Parathyroid adenoma (tissue), 2 donors: ENCODE results near the gene MYPOP.
A peak's percentile ranks its signal among the peaks of the same experiment; 100 is the strongest.

ENCODE experiments used
- H2AFZ ChIP-seq: fragments of 300-600 bp; sonication (generic); one replicate; pipeline ENCODE4 v1.7.0; 2017; ENCODE audit warnings: antibody characterized with exemption, mild to moderate bottlenecking
- H3K27ac ChIP-seq: fragments of 300-600 bp; sonication (generic); one replicate; pipeline ENCODE4 v1.7.0; 2017
- H3K27me3 ChIP-seq: fragments of 300-600 bp; sonication (generic); one replicate; pipeline ENCODE4 v1.7.0; 2017; ENCODE audit warnings: low read length; ENCODE audit not compliant: control insufficient read depth, insufficient read depth
- H3K36me3 ChIP-seq: fragments of 300-600 bp; sonication (generic); one replicate; pipeline ENCODE4 v1.7.0; 2017; ENCODE audit warnings: low read length; ENCODE audit not compliant: control insufficient read depth, insufficient read depth
- H3K4me1 ChIP-seq: fragments of 300-600 bp; sonication (generic); one replicate; pipeline ENCODE4 v1.7.0; 2017; ENCODE audit warnings: control low read depth
- H3K4me2 ChIP-seq: fragments of 300-600 bp; sonication (generic); one replicate; pipeline ENCODE4 v1.7.0; 2017; ENCODE audit warnings: low read length
- H3K4me3 ChIP-seq: fragments of 300-600 bp; sonication (generic); one replicate; pipeline ENCODE4 v1.7.0; 2017; ENCODE audit warnings: low read depth, low read length
- H3K79me2 ChIP-seq: fragments of 300-600 bp; sonication (generic); one replicate; pipeline ENCODE4 v1.7.0; 2017; ENCODE audit warnings: control low read depth
- H3K9ac ChIP-seq: fragments of 300-600 bp; sonication (generic); one replicate; pipeline ENCODE4 v1.7.0; 2017; ENCODE audit warnings: mild to moderate bottlenecking
- H3K9me3 ChIP-seq: fragments of 300-600 bp; sonication (generic); one replicate; pipeline ENCODE4 v1.7.0; 2017; ENCODE audit warnings: low read length; ENCODE audit not compliant: control insufficient read depth
- CTCF ChIP-seq: fragments of 300-600 bp; sonication (generic); IDR thresholded peaks from one replicate; pipeline ENCODE4 v1.7.0; 2017; ENCODE audit warnings: antibody characterized with exemption, mild to moderate bottlenecking
- donor health status: primary hyperparathyroidism.

The MYPOP gene

GRCh38 chr19:45911291-45911690 lies 8.9 kb upstream of the MYPOP start:
- Histone ChIP-seq H3K27ac (no peak overlapping the region), H3K27me3 (no peaks in the 10 kb centered on the region), H3K36me3 (no peaks in the 10 kb centered on the region), H3K79me2 (no peaks in the 10 kb centered on the region), H3K9ac (no peak overlapping the region), H3K9me3 (no peaks in the 10 kb centered on the region), H3K4me3 (no peak overlapping the region), H3K4me1 (no peaks in the 10 kb centered on the region), H3K4me2 (no peak overlapping the region), H2AFZ (no peak overlapping the region)
- TF ChIP-seq CTCF = no peak

GRCh38 chr19:45908956-45909355 lies 6.5 kb upstream of the MYPOP start:
- Histone ChIP-seq H3K27me3 (no peaks in the 10 kb centered on the region), H3K9ac (no peak overlapping the region), H3K9me3 (no peaks in the 10 kb centered on the region), H3K4me2 (no peak overlapping the region), H3K27ac (no peak overlapping the region), H3K4me1 (no peaks in the 10 kb centered on the region), H3K79me2 (no peaks in the 10 kb centered on the region), H2AFZ (no peak overlapping the region), H3K36me3 (no peaks in the 10 kb centered on the region), H3K4me3 (no peak overlapping the region)
- TF ChIP-seq CTCF = no peak

GRCh38 chr19:45906221-45906620 lies 3.8 kb upstream of the MYPOP start:
- Histone ChIP-seq H3K9me3 (no peaks in the 10 kb centered on the region), H3K4me2 (no peak overlapping the region), H3K4me1 (peaks cover 3% of the 10 kb centered on the region), H3K27me3 (no peaks in the 10 kb centered on the region), H3K79me2 (no peaks in the 10 kb centered on the region), H3K9ac (no peak overlapping the region), H3K27ac (no peak overlapping the region), H3K36me3 (no peaks in the 10 kb centered on the region), H3K4me3 (no peak overlapping the region), H2AFZ (no peak overlapping the region)
- TF ChIP-seq CTCF = no peak

- no peak for TF ChIP-seq CTCF
- no peak overlapping the region for H3K4me3 ChIP-seq
- H3K4me2 ChIP-seq = no peak overlapping the region
- H3K4me1 ChIP-seq = peaks cover 6% of the 10 kb centered on the region
- H3K36me3 ChIP-seq = no peaks in the 10 kb centered on the region
- no peaks in the 10 kb centered on the region for H3K9me3 ChIP-seq
- no peaks in the 10 kb centered on the region for H3K79me2 ChIP-seq
- no peak overlapping the region for H2AFZ ChIP-seq
- no peak overlapping the region for H3K9ac ChIP-seq
- H3K27me3 ChIP-seq = no peaks in the 10 kb centered on the region
- no peak overlapping the region for H3K27ac ChIP-seq
These were observed 2.6 kb upstream of the MYPOP start for GRCh38 chr19:45905011-45905410.

- peak overlapping the region; percentile 90 for H3K4me2 ChIP-seq
- H3K27me3 ChIP-seq = no peaks in the 10 kb centered on the region
- H3K27ac ChIP-seq = peak overlapping the region; percentile 82
- H3K36me3 ChIP-seq = no peaks in the 10 kb centered on the region
- peaks cover 6% of the 10 kb centered on the region for H3K4me1 ChIP-seq
- peak overlapping the region; percentile 91 for H3K4me3 ChIP-seq
- H3K9ac ChIP-seq = no peak overlapping the region
- no peaks in the 10 kb centered on the region for H3K79me2 ChIP-seq
- no peaks in the 10 kb centered on the region for H3K9me3 ChIP-seq
- TF ChIP-seq CTCF = no peak
- peak overlapping the region; percentile 99 for H2AFZ ChIP-seq
These were observed 525 bp upstream of the MYPOP start for GRCh38 chr19:45902651-45903625.
